ENCODE data around the gene STAG1. TPM values are rescaled to one million over a fixed set of nuclear protein-coding genes. Genes with fewer than 3 reads are reported as not detected.
A peak's percentile ranks its signal among the peaks of the same experiment; 100 is the strongest.

The STAG1 gene
- total and polyA plus RNA-seq, 2 donors (not counting 1 experiment from before 2014, with no cell fraction given): 23.2 to 38.6 TPM

GRCh38 chr3:136630915-136631314 lies 121.3 kb downstream of the STAG1 start:
- no peak for TF ChIP-seq EZH2 (IDR thresholded peaks at IDR 0.05; ENCODE audit: low read length, missing control alignments)
- Histone ChIP-seq H3K36me3 (ENCODE audit: control insufficient read depth, insufficient read depth, low read length) (no peaks in the 10 kb centered on the region), H3K4me3 (replicated peaks in 1 of 4; ENCODE audit: control extremely low read depth in 1 of 4, insufficient read depth in 1 of 4, low read depth in 3 of 4, low read length in 4 of 4) (no peak overlapping the region), H4K20me1 (ENCODE audit: control insufficient read depth, extremely low read depth, insufficient read depth, low read length) (no peaks in the 10 kb centered on the region), H2AFZ (ENCODE audit: low read length) (no peak overlapping the region), H3K4me1 (ENCODE audit: control insufficient read depth, extremely low read depth, insufficient read depth, low read length) (peaks cover 2% of the 10 kb centered on the region), H3K27me3 (ENCODE audit: control insufficient read depth, insufficient read depth, low read length) (no peaks in the 10 kb centered on the region), H3K9me3 (ENCODE audit: control insufficient read depth, insufficient read depth, low read depth, low read length) (no peaks in the 10 kb centered on the region), H3K4me2 (ENCODE audit: extremely low read depth, insufficient read depth, low read length) (no peak overlapping the region), H3K9ac (ENCODE audit: insufficient read depth, low read length) (no peak overlapping the region), H3K27ac (ENCODE audit: insufficient read depth, low read length) (no peak overlapping the region), H3K79me2 (ENCODE audit: control insufficient read depth, insufficient read depth, low read length) (peaks cover 18% of the 10 kb centered on the region)
- peak in 1 of 2 donors; percentile 65 for DNase-seq (ENCODE audit: low read depth in 2 of 2)

- DNase-seq (ENCODE audit: low read depth in 2 of 2): no peak
- Histone ChIP-seq H3K9ac (ENCODE audit: insufficient read depth, low read length) (no peak overlapping the region), H3K27me3 (ENCODE audit: control insufficient read depth, insufficient read depth, low read length) (no peaks in the 10 kb centered on the region), H2AFZ (ENCODE audit: low read length) (no peak overlapping the region), H3K36me3 (ENCODE audit: control insufficient read depth, insufficient read depth, low read length) (no peaks in the 10 kb centered on the region), H4K20me1 (ENCODE audit: control insufficient read depth, extremely low read depth, insufficient read depth, low read length) (no peaks in the 10 kb centered on the region), H3K79me2 (ENCODE audit: control insufficient read depth, insufficient read depth, low read length) (peaks cover 7% of the 10 kb centered on the region), H3K4me1 (ENCODE audit: control insufficient read depth, extremely low read depth, insufficient read depth, low read length) (no peaks in the 10 kb centered on the region), H3K9me3 (ENCODE audit: control insufficient read depth, insufficient read depth, low read depth, low read length) (no peaks in the 10 kb centered on the region), H3K4me3 (replicated peaks in 1 of 4; ENCODE audit: control extremely low read depth in 1 of 4, insufficient read depth in 1 of 4, low read depth in 3 of 4, low read length in 4 of 4) (no peak overlapping the region), H3K4me2 (ENCODE audit: extremely low read depth, insufficient read depth, low read length) (no peak overlapping the region), H3K27ac (ENCODE audit: insufficient read depth, low read length) (no peak overlapping the region)
- TF ChIP-seq EZH2 (IDR thresholded peaks at IDR 0.05; ENCODE audit: low read length, missing control alignments): no peak
- TF ChIP-seq CTCF (conservative IDR thresholded peaks at IDR 0.05 in 1 of 2, IDR thresholded peaks at IDR 0.05 in 1 of 2; ENCODE audit: low read depth in 1 of 2, low read length in 2 of 2): no peak
Measured at GRCh38 chr3:136626493-136626892, 125.7 kb downstream of the STAG1 start.

GRCh38 chr3:136624894-136625815 lies 127.0 kb downstream of the STAG1 start:
- H4K20me1 ChIP-seq (ENCODE audit: control insufficient read depth, extremely low read depth, insufficient read depth, low read length): no peaks in the 10 kb centered on the region
- H3K9ac ChIP-seq (ENCODE audit: insufficient read depth, low read length): no peak overlapping the region
- no peak overlapping the region for H2AFZ ChIP-seq (ENCODE audit: low read length)
- H3K27me3 ChIP-seq (ENCODE audit: control insufficient read depth, insufficient read depth, low read length): no peaks in the 10 kb centered on the region
- no peak overlapping the region for H3K4me2 ChIP-seq (ENCODE audit: extremely low read depth, insufficient read depth, low read length)
- no peaks in the 10 kb centered on the region for H3K36me3 ChIP-seq (ENCODE audit: control insufficient read depth, insufficient read depth, low read length)
- H3K9me3 ChIP-seq (ENCODE audit: control insufficient read depth, insufficient read depth, low read depth, low read length): no peaks in the 10 kb centered on the region
- no peak overlapping the region for H3K4me3 ChIP-seq (replicated peaks in 1 of 4; ENCODE audit: control extremely low read depth in 1 of 4, insufficient read depth in 1 of 4, low read depth in 3 of 4, low read length in 4 of 4)
- H3K4me1 ChIP-seq (ENCODE audit: control insufficient read depth, extremely low read depth, insufficient read depth, low read length): no peaks in the 10 kb centered on the region
- peak in 1 of 2 donors; percentile 72 for DNase-seq (ENCODE audit: low read depth in 2 of 2)
- peaks cover 2% of the 10 kb centered on the region for H3K79me2 ChIP-seq (ENCODE audit: control insufficient read depth, insufficient read depth, low read length)
- TF ChIP-seq EZH2 (IDR thresholded peaks at IDR 0.05; ENCODE audit: low read length, missing control alignments) (no peak), CTCF (conservative IDR thresholded peaks at IDR 0.05 in 1 of 2, IDR thresholded peaks at IDR 0.05 in 1 of 2; ENCODE audit: low read depth in 1 of 2, low read length in 2 of 2) (no peak)
- no peak overlapping the region for H3K27ac ChIP-seq (ENCODE audit: insufficient read depth, low read length)

Data from fibroblast of lung (primary cell).